GM23338 (cell line): Measurements from ENCODE around the gene GRHL3. TPM values are rescaled to one million over a fixed set of nuclear protein-coding genes. Genes with fewer than 3 reads are reported as not detected.

Experiments used
- ATAC-seq: fragments of 200-7000 bp; cut with Tn5 transposase; 3 replicates; pipeline ENCODE4 v1.9.1; 2020
- DNase-seq: peaks from one replicate; pipeline ENCODE4 v3.0.0-alpha.2; 2015; ENCODE audit warnings: low spot score
- H2AFZ ChIP-seq: fragments of 200-600 bp; sonication (generic); 2 replicates; pipeline ENCODE4 v1.8.0; 2016; ENCODE audit warnings: antibody characterized with exemption, mild to moderate bottlenecking, moderate library complexity
- H3F3A ChIP-seq: fragments of 200-600 bp; sonication (generic); replicated peaks from 2 replicates; pipeline ENCODE4 v1.8.0; 2017; ENCODE audit warnings: antibody characterized with exemption, mixed run types, low read depth
- H3K27ac ChIP-seq: fragments of 200-600 bp; sonication (generic); 2 replicates; pipeline ENCODE4 v1.6.1; 2016; ENCODE audit warnings: low read depth
- H3K27me3 ChIP-seq: fragments of 200-600 bp; sonication (generic); 2 replicates; pipeline ENCODE4 v1.8.0; 2016; ENCODE audit warnings: mild to moderate bottlenecking, mixed run types, moderate library complexity; ENCODE audit not compliant: insufficient read depth
- H3K36me3 ChIP-seq: fragments of 200-600 bp; sonication (generic); 2 replicates; pipeline ENCODE4 v1.8.0; 2016; ENCODE audit warnings: mild to moderate bottlenecking; ENCODE audit not compliant: insufficient read depth
- H3K4me1 ChIP-seq: fragments of 200-600 bp; sonication (generic); 2 replicates; pipeline ENCODE4 v1.8.0; 2016; ENCODE audit warnings: mild to moderate bottlenecking, moderate library complexity; ENCODE audit not compliant: insufficient read depth
- H3K4me2 ChIP-seq: fragments of 200-600 bp; sonication (generic); 2 replicates; pipeline ENCODE4 v1.7.1; 2017; ENCODE audit warnings: mixed run types
- H3K4me3 ChIP-seq: fragments of 200-600 bp; sonication (generic); 2 replicates; pipeline ENCODE4 v1.6.1; 2016; ENCODE audit warnings: mixed run types
- H3K79me2 ChIP-seq: fragments of 200-600 bp; sonication (generic); replicated peaks from 2 replicates; pipeline ENCODE4 v1.8.0; 2017; ENCODE audit warnings: mild to moderate bottlenecking; ENCODE audit not compliant: insufficient read depth
- H3K9me2 ChIP-seq: fragments of 200-600 bp; sonication (generic); 2 replicates; pipeline ENCODE4 v1.8.0; 2017; ENCODE audit not compliant: insufficient read depth
- H4K20me1 ChIP-seq: fragments of 200-600 bp; sonication (generic); replicated peaks from 2 replicates; pipeline ENCODE4 v1.8.0; 2017; ENCODE audit warnings: mild to moderate bottlenecking; ENCODE audit not compliant: insufficient read depth
- H3K27ac Mint-ChIP-seq: 2 replicates; pipeline ENCODE4 v1.8.0; 2020; ENCODE audit warnings: inconsistent platforms, mild to moderate bottlenecking, moderate library complexity, mixed read lengths
- H3K27me3 Mint-ChIP-seq: 3 replicates; pipeline ENCODE4 v1.8.0; 2022; ENCODE audit warnings: low read depth, mild to moderate bottlenecking, moderate library complexity, mixed read lengths, inconsistent platforms; ENCODE audit not compliant: insufficient read depth, poor library complexity
- H3K36me3 Mint-ChIP-seq: 3 replicates; pipeline ENCODE4 v1.8.0; 2021; ENCODE audit warnings: low read depth, mild to moderate bottlenecking, inconsistent platforms, moderate library complexity, mixed read lengths
- H3K4me1 Mint-ChIP-seq: 3 replicates; pipeline ENCODE4 v1.8.0; 2020; ENCODE audit warnings: mild to moderate bottlenecking, inconsistent platforms, mixed read lengths
- H3K4me3 Mint-ChIP-seq: 3 replicates; pipeline ENCODE4 v1.8.0; 2021; ENCODE audit warnings: moderate library complexity, mild to moderate bottlenecking, inconsistent platforms, mixed read lengths
- H3K9me3 Mint-ChIP-seq: 3 replicates; pipeline ENCODE4 v1.8.0; 2020; ENCODE audit warnings: moderate library complexity, mild to moderate bottlenecking, inconsistent platforms, mixed read lengths
- CREB1 ChIP-seq: fragments of 250-450 bp; sonication (Bioruptor Pico); IDR thresholded peaks from 2 replicates; pipeline ENCODE4 v1.5.0; 2020; ENCODE audit warnings: low read depth, mild to moderate bottlenecking, moderate library complexity
- EZH2 ChIP-seq: fragments of 200-600 bp; sonication (generic); IDR thresholded peaks from one replicate; pipeline ENCODE4 v1.8.0; 2017; ENCODE audit warnings: antibody characterized with exemption, mild to moderate bottlenecking, low read depth; ENCODE audit not compliant: unreplicated experiment
- EZH2phosphoT487 ChIP-seq: fragments of 200-600 bp; sonication (generic); IDR thresholded peaks from one replicate; pipeline ENCODE4 v1.8.1; 2018; ENCODE audit warnings: antibody characterized with exemption; ENCODE audit not compliant: unreplicated experiment
- JUNB ChIP-seq: IDR thresholded peaks from one replicate; pipeline ENCODE4 v1.6.1; 2016; ENCODE audit warnings: antibody characterized with exemption; ENCODE audit not compliant: unreplicated experiment
- NANOG ChIP-seq: IDR thresholded peaks from 2 replicates; pipeline ENCODE4 v1.6.1; 2016; ENCODE audit warnings: antibody characterized with exemption, borderline replicate concordance
- POLR2AphosphoS5 ChIP-seq: IDR thresholded peaks from 2 replicates; pipeline ENCODE4 v1.6.1; 2016; ENCODE audit warnings: antibody characterized with exemption, low read depth
- STAT1 ChIP-seq: IDR thresholded peaks from one replicate; pipeline ENCODE4 v1.6.1; 2016; ENCODE audit warnings: antibody characterized with exemption; ENCODE audit not compliant: unreplicated experiment
- ZNF114 ChIP-seq: fragments of 250-450 bp; sonication (Bioruptor Pico); IDR thresholded peaks from 2 replicates; pipeline ENCODE4 v1.5.0; 2020; ENCODE audit warnings: mild to moderate bottlenecking, moderate library complexity
- ZNF331 ChIP-seq: fragments of 250-450 bp; sonication (Bioruptor Pico); IDR thresholded peaks from 2 replicates; pipeline ENCODE4 v1.5.0; 2020; ENCODE audit warnings: low read depth, mild to moderate bottlenecking, moderate library complexity
- polyA plus RNA-seq: library from polyadenylated mRNA; unstranded; fragments of >200 nt; fragmentation: Nextera tagmentation; extraction: Ambion mirVana; gene quantifications from 2 replicates; pipeline ENCODE4 v1.2.1, GENCODE V29; 2016
- total RNA-seq: library from RNA; depleted of rRNA; stranded (reverse); fragments of >200 nt; shearing (Covaris generic); gene quantifications from 2 replicates; pipeline ENCODE4 v1.2.3, GENCODE V29; 2014
- TF ChIP-seq, protein P1 (sequence below): fragments of 250-450 bp; sonication (Bioruptor Pico); IDR thresholded peaks from 2 replicates; pipeline ENCODE4 v1.5.0; 2020; ENCODE audit warnings: mild to moderate bottlenecking, moderate library complexity
- TF ChIP-seq, protein P2 (sequence below), 2 experiments: fragments of 200-600 bp in 1 of 2; sonication (generic) in 1 of 2; conservative IDR thresholded peaks; 2 replicates each; pipeline versions ENCODE4 v1.5.1 to v1.6.1; 2016 to 2017; ENCODE audit warnings: antibody characterized with exemption in 2 of 2, low read depth in 2 of 2, mild to moderate bottlenecking in 2 of 2, moderate library complexity in 1 of 2

The GRHL3 gene
- total and polyA plus RNA-seq, 2 experiments from 2014 or later: 0.78 to 1.1 TPM

DNA sequence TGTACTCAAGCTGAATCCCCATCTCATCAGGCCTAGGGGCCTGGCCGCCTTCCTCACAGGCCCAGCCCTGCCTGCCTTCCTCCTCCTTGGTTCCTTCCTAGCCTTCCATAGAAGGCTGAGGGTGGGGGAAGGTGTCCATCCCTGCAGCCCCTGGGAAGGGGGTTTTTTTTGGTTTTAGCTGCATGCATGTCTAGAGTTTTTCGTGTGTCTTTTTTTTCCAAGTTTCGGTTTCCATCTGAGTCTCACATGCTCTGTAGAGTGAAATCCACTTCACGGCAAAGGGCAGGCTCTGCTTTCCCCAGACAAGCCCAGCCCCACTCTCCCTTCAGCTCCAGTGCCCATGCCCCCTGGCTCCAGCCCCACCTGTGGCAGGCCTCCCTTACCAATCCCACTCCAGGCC lies 32.1 kb downstream of the GRHL3 start:
- Histone ChIP-seq H3F3A (no peaks in the 10 kb centered on the region), H3K27me3 (no peaks in the 10 kb centered on the region), H3K36me3 (no peaks in the 10 kb centered on the region), H3K4me1 (no peaks in the 10 kb centered on the region), H4K20me1 (no peaks in the 10 kb centered on the region), H3K79me2 (no peaks in the 10 kb centered on the region), H3K9me2 (no peaks in the 10 kb centered on the region), H3K4me3 (no peak overlapping the region), H3K27ac (no peak overlapping the region), H2AFZ (no peak overlapping the region), H3K4me2 (no peak overlapping the region)
- Mint-ChIP-seq H3K27me3 (peaks cover 12% of the 10 kb centered on the region), H3K27ac (no peak overlapping the region), H3K36me3 (no peaks in the 10 kb centered on the region), H3K4me3 (no peak overlapping the region), H3K4me1 (peaks cover 4% of the 10 kb centered on the region; the same call in 2 of the 3 replicates), H3K9me3 (no peaks in the 10 kb centered on the region)
- DNase-seq: no peak
- ATAC-seq: no peak
- TF ChIP-seq NANOG: no peak
- TF ChIP-seq, protein P1, sequence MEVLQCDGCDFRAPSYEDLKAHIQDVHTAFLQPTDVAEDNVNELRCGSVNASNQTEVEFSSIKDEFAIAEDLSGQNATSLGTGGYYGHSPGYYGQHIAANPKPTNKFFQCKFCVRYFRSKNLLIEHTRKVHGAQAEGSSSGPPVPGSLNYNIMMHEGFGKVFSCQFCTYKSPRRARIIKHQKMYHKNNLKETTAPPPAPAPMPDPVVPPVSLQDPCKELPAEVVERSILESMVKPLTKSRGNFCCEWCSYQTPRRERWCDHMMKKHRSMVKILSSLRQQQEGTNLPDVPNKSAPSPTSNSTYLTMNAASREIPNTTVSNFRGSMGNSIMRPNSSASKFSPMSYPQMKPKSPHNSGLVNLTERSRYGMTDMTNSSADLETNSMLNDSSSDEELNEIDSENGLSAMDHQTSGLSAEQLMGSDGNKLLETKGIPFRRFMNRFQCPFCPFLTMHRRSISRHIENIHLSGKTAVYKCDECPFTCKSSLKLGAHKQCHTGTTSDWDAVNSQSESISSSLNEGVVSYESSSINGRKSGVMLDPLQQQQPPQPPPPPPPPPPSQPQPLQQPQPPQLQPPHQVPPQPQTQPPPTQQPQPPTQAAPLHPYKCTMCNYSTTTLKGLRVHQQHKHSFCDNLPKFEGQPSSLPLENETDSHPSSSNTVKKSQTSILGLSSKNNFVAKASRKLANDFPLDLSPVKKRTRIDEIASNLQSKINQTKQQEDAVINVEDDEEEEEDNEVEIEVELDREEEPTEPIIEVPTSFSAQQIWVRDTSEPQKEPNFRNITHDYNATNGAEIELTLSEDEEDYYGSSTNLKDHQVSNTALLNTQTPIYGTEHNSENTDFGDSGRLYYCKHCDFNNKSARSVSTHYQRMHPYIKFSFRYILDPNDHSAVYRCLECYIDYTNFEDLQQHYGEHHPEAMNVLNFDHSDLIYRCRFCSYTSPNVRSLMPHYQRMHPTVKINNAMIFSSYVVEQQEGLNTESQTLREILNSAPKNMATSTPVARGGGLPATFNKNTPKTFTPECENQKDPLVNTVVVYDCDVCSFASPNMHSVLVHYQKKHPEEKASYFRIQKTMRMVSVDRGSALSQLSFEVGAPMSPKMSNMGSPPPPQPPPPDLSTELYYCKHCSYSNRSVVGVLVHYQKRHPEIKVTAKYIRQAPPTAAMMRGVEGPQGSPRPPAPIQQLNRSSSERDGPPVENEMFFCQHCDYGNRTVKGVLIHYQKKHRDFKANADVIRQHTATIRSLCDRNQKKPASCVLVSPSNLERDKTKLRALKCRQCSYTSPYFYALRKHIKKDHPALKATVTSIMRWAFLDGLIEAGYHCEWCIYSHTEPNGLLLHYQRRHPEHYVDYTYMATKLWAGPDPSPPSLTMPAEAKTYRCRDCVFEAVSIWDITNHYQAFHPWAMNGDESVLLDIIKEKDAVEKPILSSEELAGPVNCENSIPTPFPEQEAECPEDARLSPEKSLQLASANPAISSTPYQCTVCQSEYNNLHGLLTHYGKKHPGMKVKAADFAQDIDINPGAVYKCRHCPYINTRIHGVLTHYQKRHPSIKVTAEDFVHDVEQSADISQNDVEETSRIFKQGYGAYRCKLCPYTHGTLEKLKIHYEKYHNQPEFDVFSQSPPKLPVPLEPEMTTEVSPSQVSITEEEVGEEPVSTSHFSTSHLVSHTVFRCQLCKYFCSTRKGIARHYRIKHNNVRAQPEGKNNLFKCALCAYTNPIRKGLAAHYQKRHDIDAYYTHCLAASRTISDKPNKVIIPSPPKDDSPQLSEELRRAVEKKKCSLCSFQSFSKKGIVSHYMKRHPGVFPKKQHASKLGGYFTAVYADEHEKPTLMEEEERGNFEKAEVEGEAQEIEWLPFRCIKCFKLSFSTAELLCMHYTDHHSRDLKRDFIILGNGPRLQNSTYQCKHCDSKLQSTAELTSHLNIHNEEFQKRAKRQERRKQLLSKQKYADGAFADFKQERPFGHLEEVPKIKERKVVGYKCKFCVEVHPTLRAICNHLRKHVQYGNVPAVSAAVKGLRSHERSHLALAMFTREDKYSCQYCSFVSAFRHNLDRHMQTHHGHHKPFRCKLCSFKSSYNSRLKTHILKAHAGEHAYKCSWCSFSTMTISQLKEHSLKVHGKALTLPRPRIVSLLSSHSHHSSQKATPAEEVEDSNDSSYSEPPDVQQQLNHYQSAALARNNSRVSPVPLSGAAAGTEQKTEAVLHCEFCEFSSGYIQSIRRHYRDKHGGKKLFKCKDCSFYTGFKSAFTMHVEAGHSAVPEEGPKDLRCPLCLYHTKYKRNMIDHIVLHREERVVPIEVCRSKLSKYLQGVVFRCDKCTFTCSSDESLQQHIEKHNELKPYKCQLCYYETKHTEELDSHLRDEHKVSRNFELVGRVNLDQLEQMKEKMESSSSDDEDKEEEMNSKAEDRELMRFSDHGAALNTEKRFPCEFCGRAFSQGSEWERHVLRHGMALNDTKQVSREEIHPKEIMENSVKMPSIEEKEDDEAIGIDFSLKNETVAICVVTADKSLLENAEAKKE (CRISPR knock-in tag): no peak
- no peak for TF ChIP-seq POLR2AphosphoS5
- no peak for TF ChIP-seq ZNF331 (CRISPR knock-in tag)
- TF ChIP-seq JUNB: no peak
- no peak for TF ChIP-seq CREB1

DNA sequence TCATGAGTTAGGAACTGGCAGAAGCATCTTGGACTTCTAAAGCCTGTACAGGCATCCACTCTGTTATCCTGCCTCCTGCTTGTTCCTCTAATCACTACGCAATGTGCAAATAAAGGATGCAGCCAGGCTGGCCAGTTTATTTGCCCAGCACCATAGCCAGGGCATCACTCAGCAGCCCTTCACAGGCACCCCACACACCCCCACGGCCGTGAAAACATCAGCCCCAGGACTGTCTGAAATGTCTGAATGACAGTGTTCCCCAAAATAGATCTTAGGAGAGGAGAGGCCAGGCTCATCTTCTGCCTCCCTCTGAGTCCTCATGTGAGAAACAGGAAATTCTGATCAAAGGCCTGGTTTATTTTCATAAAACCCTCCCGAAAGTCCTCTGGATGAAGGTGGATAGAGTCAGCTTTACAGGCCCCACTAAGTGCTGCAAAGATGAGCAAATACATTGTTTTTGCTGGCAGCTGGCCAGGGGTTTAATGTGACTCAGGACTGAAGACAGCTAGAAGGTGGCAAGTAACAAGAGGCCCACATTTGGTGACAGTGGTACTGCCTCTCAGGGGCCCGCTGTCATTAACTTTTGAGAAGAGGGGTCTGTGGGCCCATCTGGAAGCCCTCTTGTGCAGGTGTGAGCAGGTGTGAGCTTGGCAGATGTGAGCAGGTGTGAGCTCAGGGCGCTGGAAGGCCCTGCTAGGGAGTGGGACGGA lies 32.9 kb downstream of the GRHL3 start:
- DNase-seq (no peak), ATAC-seq (no peak)
- no peaks in the 10 kb centered on the region for H3K36me3 ChIP-seq
- H3K4me3 Mint-ChIP-seq: no peak overlapping the region
- no peaks in the 10 kb centered on the region for H3K27me3 ChIP-seq
- H3K27me3 Mint-ChIP-seq: peaks cover 12% of the 10 kb centered on the region
- H3K27ac ChIP-seq: no peak overlapping the region
- no peak overlapping the region for H3K4me3 ChIP-seq
- no peaks in the 10 kb centered on the region for H3K36me3 Mint-ChIP-seq
- H3F3A ChIP-seq: no peaks in the 10 kb centered on the region
- H3K9me3 Mint-ChIP-seq: no peaks in the 10 kb centered on the region
- no peak overlapping the region for H2AFZ ChIP-seq
- H4K20me1 ChIP-seq: no peaks in the 10 kb centered on the region
- H3K4me1 Mint-ChIP-seq: peaks cover 4% of the 10 kb centered on the region; the same call in 2 of the 3 replicates
- H3K79me2 ChIP-seq: no peaks in the 10 kb centered on the region
- H3K4me2 ChIP-seq: no peak overlapping the region
- H3K27ac Mint-ChIP-seq: no peak overlapping the region
- no peaks in the 10 kb centered on the region for H3K4me1 ChIP-seq
- no peaks in the 10 kb centered on the region for H3K9me2 ChIP-seq
- TF ChIP-seq NANOG (no peak), ZNF331 (CRISPR knock-in tag) (no peak), EZH2phosphoT487 (no peak), STAT1 (no peak), EZH2 (no peak), ZNF114 (CRISPR knock-in tag) (no peak), POLR2AphosphoS5 (no peak), JUNB (no peak), CREB1 (no peak)
- TF ChIP-seq, protein P2, sequence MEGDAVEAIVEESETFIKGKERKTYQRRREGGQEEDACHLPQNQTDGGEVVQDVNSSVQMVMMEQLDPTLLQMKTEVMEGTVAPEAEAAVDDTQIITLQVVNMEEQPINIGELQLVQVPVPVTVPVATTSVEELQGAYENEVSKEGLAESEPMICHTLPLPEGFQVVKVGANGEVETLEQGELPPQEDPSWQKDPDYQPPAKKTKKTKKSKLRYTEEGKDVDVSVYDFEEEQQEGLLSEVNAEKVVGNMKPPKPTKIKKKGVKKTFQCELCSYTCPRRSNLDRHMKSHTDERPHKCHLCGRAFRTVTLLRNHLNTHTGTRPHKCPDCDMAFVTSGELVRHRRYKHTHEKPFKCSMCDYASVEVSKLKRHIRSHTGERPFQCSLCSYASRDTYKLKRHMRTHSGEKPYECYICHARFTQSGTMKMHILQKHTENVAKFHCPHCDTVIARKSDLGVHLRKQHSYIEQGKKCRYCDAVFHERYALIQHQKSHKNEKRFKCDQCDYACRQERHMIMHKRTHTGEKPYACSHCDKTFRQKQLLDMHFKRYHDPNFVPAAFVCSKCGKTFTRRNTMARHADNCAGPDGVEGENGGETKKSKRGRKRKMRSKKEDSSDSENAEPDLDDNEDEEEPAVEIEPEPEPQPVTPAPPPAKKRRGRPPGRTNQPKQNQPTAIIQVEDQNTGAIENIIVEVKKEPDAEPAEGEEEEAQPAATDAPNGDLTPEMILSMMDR (conservative IDR thresholded peaks at IDR 0.05; ENCODE audit: low read depth in 2 of 2): no peak
